ENCODE results near the gene ZNF69. TPM values are rescaled to one million over a fixed set of nuclear protein-coding genes. Genes with fewer than 3 reads are reported as not detected.
A peak's percentile ranks its signal among the peaks of the same experiment; 100 is the strongest.

The ZNF69 gene
- total and polyA plus RNA-seq, 2 of the 13 experiments (the other 11 are each of a cell fraction or from before 2014, with no cell fraction given) = 9.6 to 21.0 TPM

DNA sequence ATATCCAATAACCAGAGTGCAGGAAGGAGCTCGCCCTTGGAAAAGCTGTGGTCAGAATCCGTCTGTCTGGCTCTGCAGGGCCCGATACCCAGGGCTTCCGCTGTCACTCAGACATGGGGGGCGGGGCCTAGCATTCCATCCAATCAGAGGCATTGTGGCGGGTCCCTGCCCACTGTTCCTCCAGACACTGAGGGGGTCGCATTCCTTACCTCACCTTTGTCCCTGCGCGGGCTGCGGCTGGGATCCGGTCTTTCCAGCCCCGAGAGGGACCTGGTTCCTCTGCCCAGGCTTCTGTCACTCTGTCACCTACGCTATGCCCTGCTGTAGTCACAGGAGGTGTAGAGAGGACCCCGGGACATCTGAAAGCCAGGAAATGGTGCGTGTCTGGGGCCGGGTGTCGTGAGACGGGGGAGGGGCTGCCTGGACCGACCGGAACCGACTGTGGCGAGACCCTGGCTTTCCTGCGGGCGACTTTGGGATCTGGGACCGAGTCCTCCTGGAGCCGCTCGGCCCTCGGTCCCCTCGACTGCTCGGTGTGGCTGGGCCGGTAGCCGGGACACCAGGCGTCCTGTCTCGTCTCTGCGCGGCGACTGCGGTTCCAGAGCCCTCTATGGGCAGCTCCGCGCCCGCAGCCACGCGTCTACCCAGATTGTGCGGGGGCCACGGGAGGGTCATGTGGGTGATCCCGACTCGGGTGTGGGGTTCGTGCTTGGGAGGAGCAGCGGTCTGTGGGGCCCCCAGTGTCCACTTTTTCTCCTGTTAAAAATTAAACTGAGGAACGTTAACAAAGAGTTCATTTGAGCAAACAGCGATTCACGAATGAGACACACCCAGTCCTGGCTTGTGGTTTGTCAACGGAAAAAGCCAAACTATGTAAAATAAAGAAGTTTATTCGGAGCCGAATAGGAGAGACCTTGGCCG lies at the start of gene ZNF69 (continued):
- TF ChIP-seq, protein P1, sequence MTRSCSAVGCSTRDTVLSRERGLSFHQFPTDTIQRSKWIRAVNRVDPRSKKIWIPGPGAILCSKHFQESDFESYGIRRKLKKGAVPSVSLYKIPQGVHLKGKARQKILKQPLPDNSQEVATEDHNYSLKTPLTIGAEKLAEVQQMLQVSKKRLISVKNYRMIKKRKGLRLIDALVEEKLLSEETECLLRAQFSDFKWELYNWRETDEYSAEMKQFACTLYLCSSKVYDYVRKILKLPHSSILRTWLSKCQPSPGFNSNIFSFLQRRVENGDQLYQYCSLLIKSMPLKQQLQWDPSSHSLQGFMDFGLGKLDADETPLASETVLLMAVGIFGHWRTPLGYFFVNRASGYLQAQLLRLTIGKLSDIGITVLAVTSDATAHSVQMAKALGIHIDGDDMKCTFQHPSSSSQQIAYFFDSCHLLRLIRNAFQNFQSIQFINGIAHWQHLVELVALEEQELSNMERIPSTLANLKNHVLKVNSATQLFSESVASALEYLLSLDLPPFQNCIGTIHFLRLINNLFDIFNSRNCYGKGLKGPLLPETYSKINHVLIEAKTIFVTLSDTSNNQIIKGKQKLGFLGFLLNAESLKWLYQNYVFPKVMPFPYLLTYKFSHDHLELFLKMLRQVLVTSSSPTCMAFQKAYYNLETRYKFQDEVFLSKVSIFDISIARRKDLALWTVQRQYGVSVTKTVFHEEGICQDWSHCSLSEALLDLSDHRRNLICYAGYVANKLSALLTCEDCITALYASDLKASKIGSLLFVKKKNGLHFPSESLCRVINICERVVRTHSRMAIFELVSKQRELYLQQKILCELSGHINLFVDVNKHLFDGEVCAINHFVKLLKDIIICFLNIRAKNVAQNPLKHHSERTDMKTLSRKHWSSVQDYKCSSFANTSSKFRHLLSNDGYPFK (CRISPR knock-in tag; IDR thresholded peaks at IDR 0.05; ENCODE audit: borderline replicate concordance) = peak; percentile 50; the same call in 1 of the 2 replicates
- peak; percentile 84 for TF ChIP-seq NFKB2 (CRISPR knock-in tag; IDR thresholded peaks at IDR 0.05; ENCODE audit: borderline replicate concordance)
- TF ChIP-seq MEF2D (CRISPR knock-in tag; IDR thresholded peaks at IDR 0.05) = peak; percentile 30; the same call in 1 of the 2 replicates
- peak; percentile 67; the same call in 1 of the 2 replicates for TF ChIP-seq ZFP41 (CRISPR knock-in tag; IDR thresholded peaks at IDR 0.05; ENCODE audit: borderline replicate concordance)
- peak; percentile 56; the same call in 1 of the 2 replicates for TF ChIP-seq SOX5 (CRISPR knock-in tag; IDR thresholded peaks at IDR 0.05; ENCODE audit: borderline replicate concordance)
- TF ChIP-seq, protein P2, sequence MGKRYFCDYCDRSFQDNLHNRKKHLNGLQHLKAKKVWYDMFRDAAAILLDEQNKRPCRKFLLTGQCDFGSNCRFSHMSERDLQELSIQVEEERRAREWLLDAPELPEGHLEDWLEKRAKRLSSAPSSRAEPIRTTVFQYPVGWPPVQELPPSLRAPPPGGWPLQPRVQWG (CRISPR knock-in tag; IDR thresholded peaks at IDR 0.05; ENCODE audit: borderline replicate concordance, low read depth) = no peak
- TF ChIP-seq, protein P3, sequence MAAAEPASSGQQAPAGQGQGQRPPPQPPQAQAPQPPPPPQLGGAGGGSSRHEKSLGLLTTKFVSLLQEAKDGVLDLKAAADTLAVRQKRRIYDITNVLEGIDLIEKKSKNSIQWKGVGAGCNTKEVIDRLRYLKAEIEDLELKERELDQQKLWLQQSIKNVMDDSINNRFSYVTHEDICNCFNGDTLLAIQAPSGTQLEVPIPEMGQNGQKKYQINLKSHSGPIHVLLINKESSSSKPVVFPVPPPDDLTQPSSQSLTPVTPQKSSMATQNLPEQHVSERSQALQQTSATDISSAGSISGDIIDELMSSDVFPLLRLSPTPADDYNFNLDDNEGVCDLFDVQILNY (CRISPR knock-in tag; conservative IDR thresholded peaks at IDR 0.05) = no peak
- peak; percentile 39; the same call in 1 of the 2 replicates for TF ChIP-seq GATAD1 (CRISPR knock-in tag; IDR thresholded peaks at IDR 0.05)
- TF ChIP-seq ZNF703 (CRISPR knock-in tag; IDR thresholded peaks at IDR 0.05; ENCODE audit: borderline replicate concordance) = peak; percentile 97
- TF ChIP-seq SIX4 (CRISPR knock-in tag; IDR thresholded peaks at IDR 0.05) = 0 out of 2 replicates have a peak, but pooled peaks have one; percentile 33
- TF ChIP-seq NFE2L1 (CRISPR knock-in tag; IDR thresholded peaks at IDR 0.05; ENCODE audit: borderline replicate concordance) = peak; percentile 69; the same call in 1 of the 2 replicates
- peak; percentile 69; the same call in 1 of the 2 replicates for TF ChIP-seq ZNF501 (CRISPR knock-in tag; IDR thresholded peaks at IDR 0.05)
- TF ChIP-seq ELF3 (CRISPR knock-in tag; IDR thresholded peaks at IDR 0.05) = peak; percentile 78
- no peak for TF ChIP-seq ZNF562 (CRISPR knock-in tag; IDR thresholded peaks at IDR 0.05; ENCODE audit: borderline replicate concordance)
- 0 out of 2 replicates have a peak, but pooled peaks have one; percentile 51 for TF ChIP-seq PHF20 (CRISPR knock-in tag; IDR thresholded peaks at IDR 0.05)
- TF ChIP-seq CREM (IDR thresholded peaks at IDR 0.05) = peak; percentile 11; the same call in 1 of the 2 replicates
- TF ChIP-seq CREM (CRISPR knock-in tag; IDR thresholded peaks at IDR 0.05) = no peak
- no peak for TF ChIP-seq ATM (IDR thresholded peaks at IDR 0.05; ENCODE audit: borderline replicate concordance)
- peak; percentile 88 for TF ChIP-seq HNRNPLL (IDR thresholded peaks at IDR 0.05; ENCODE audit: low read depth, low read length, poor library complexity, severe bottlenecking)
- TF ChIP-seq, protein P4, sequence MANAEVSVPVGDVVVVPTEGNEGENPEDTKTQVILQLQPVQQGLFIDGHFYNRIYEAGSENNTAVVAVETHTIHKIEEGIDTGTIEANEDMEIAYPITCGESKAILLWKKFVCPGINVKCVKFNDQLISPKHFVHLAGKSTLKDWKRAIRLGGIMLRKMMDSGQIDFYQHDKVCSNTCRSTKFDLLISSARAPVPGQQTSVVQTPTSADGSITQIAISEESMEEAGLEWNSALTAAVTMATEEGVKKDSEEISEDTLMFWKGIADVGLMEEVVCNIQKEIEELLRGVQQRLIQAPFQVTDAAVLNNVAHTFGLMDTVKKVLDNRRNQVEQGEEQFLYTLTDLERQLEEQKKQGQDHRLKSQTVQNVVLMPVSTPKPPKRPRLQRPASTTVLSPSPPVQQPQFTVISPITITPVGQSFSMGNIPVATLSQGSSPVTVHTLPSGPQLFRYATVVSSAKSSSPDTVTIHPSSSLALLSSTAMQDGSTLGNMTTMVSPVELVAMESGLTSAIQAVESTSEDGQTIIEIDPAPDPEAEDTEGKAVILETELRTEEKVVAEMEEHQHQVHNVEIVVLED (CRISPR knock-in tag; IDR thresholded peaks at IDR 0.05; ENCODE audit: borderline replicate concordance) = peak; percentile 72
- TF ChIP-seq BRCA1 (CRISPR knock-in tag; IDR thresholded peaks at IDR 0.05) = 0 out of 2 replicates have a peak, but pooled peaks have one; percentile 17
- peak; percentile 73 for TF ChIP-seq POGZ (CRISPR knock-in tag; IDR thresholded peaks at IDR 0.05)
